ENCODE results near the gene MAML2.
"Not testable (repeated sequence)": the region's sequence is repeated elsewhere in the genome, so short reads cannot be mapped to it uniquely, and the experiment has no call there.

The MAML2 gene

GRCh38 chr11:96271352-96271751 is 71.6 kb downstream of the MAML2 start:
- DNase-seq (ENCODE audit: low read depth in 2 of 2) = not testable (repeated sequence)

DNA sequence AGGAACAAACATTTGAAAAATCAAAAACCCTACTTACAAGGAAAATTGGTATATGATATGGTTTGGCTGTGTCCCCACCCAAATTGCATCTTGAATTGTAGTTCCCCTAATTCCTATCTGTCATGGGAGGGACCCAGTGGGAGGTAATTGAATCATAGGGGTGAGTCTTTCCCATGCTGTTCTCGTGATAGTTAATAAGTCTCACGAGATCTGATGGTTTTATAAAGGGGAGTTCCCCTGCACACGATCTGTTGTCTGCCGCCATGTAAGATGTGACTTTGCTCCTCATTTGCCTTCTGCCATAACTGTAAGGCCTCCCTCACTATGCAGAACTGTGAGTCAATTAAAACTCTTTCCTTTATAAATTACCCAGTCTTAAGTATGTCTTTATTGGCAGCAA is 74.5 kb downstream of the MAML2 start:
- DNase-seq (ENCODE audit: low read depth in 2 of 2) = not testable (repeated sequence)

DNA sequence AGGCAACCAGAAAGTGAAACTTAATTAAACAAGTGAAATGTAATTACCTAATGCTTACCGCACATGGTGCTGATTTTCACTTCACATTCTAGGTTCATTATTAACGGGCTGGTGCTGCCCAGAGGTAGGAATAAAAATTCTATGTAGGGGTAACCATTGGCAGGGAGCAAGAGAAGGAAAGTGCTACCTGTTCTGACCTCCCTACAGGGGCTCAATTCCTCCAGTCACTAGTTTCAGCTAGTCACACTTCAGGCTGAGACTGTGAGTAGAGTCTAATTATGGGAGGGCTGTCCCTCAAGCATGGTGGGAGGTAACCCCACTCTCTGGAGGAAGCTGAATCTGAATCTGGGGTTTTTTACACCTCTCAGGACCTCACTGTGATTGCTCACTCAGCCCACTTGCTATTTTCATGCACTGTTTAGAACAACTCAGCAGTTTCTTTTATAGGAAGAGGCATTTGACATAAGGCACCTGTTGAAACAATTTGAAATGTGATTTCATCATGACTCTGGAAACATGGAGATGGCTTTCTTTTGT is 75.4 kb downstream of the MAML2 start:
- peak; percentile 34 to 36 for DNase-seq (ENCODE audit: low read depth in 2 of 2)

DNA sequence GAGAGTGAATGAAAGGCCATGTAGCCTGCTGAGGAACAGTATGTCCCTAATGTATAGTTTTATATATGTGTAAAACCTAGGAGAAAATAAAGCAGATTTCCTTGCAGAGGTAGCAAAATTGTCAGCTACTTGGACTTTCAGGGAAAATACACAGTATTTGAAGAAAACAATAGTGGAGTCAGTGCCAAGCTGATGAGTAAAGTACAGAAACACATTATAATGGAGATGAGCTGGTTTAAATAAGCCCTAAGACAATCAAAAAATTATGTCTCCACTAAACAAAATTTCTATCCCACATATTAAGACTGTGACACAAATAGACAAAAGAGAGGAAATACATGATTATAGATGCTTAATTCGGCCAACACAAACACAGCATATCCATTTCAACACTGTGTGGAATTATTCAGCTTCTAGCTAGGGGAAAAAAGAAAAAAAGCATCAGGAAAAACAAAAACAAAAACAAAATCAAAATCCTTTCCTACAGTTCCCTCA is 75.9 kb downstream of the MAML2 start:
- DNase-seq (ENCODE audit: low read depth in 2 of 2) = no peak

GRCh38 chr11:96265972-96266371 is 77.0 kb downstream of the MAML2 start:
- no peak for DNase-seq (ENCODE audit: low read depth in 2 of 2)

- no peak for DNase-seq (ENCODE audit: low read depth in 2 of 2)
Observed at GRCh38 chr11:96265220-96265737, 77.7 kb downstream of the MAML2 start.

GRCh38 chr11:96264364-96264763 is 78.6 kb downstream of the MAML2 start:
- DNase-seq (ENCODE audit: low read depth in 2 of 2) = no peak

DNA sequence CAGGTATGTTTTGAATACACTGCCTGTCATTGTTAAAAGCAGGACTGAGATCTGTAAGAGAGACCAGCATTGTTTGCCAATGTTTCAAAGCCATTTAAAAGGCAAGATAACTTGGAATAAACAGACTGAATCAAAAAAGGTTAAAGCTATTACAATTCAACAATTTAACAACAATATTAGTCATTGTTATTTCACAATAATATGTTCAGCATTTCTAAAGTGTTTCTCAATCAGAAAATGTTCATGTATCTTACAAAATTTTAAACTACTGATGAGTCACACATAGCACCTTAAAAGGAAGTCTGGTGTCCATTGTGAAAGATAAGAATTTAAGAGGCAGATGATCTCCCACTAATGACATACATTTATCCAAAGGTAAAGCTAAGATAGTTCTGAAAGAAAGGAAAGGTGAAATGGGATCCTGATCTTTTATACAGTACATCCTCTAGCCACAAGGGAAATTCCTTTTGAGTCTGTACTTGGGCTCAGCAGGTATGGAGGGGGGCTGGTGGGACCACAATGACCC is 79.7 kb downstream of the MAML2 start:
- DNase-seq (ENCODE audit: low read depth in 2 of 2) = no peak

- no peak for DNase-seq (ENCODE audit: low read depth in 2 of 2)
Observed at GRCh38 chr11:96260532-96260931, 82.5 kb downstream of the MAML2 start.

- no peak for DNase-seq (ENCODE audit: low read depth in 2 of 2)
Observed at GRCh38 chr11:96260067-96260511, 82.9 kb downstream of the MAML2 start.

DNA sequence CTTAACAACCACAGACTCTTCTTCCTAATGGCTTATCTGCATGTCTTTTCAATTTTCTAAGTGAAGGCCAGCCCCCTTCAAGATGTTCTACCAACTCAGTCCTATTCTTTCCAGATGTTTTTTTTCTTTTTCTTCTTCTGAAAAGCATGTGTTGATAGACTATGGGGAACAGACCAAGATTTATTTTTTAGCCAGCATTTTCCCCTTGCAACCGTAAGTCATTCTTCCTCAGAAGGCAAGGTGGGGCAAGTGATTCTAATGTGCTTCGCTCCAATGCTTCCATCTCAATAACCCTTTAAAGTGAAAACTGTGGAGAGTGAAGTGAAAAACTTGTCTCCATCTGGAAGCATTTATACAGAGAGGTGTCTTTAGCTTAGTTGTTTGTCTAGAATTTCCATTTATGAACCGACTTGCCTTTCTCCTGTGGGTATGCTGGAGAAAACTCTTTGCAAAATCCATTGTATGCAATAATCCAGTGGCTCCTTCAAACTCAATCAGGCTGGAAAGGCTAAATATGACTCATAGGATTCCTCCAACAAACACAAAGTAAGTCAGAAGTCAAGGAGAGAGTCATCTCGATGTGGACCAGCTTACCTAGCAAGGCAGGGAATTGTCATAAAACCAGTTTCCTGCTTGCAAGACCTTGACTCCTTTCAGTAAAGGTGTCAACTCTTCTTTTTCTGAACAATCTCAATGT is 83.7 kb downstream of the MAML2 start:
- no peak for DNase-seq (ENCODE audit: low read depth in 2 of 2)

- DNase-seq (ENCODE audit: low read depth in 2 of 2) = no peak
Observed at GRCh38 chr11:96257972-96258934, 84.7 kb downstream of the MAML2 start.

- DNase-seq (ENCODE audit: low read depth in 2 of 2) = no peak
Observed at GRCh38 chr11:96257036-96257435, 86.0 kb downstream of the MAML2 start.

- no peak for DNase-seq (ENCODE audit: low read depth in 2 of 2)
Observed at GRCh38 chr11:96256215-96257011, 86.6 kb downstream of the MAML2 start.

- no peak for DNase-seq (ENCODE audit: low read depth in 2 of 2)
Observed at GRCh38 chr11:96254854-96255253, 88.1 kb downstream of the MAML2 start.

- DNase-seq (ENCODE audit: low read depth in 2 of 2) = no peak
Observed at GRCh38 chr11:96254087-96254486, 88.9 kb downstream of the MAML2 start.

GRCh38 chr11:96246718-96247552 is 96.1 kb downstream of the MAML2 start:
- no peak for DNase-seq (ENCODE audit: low read depth in 2 of 2)

DNA sequence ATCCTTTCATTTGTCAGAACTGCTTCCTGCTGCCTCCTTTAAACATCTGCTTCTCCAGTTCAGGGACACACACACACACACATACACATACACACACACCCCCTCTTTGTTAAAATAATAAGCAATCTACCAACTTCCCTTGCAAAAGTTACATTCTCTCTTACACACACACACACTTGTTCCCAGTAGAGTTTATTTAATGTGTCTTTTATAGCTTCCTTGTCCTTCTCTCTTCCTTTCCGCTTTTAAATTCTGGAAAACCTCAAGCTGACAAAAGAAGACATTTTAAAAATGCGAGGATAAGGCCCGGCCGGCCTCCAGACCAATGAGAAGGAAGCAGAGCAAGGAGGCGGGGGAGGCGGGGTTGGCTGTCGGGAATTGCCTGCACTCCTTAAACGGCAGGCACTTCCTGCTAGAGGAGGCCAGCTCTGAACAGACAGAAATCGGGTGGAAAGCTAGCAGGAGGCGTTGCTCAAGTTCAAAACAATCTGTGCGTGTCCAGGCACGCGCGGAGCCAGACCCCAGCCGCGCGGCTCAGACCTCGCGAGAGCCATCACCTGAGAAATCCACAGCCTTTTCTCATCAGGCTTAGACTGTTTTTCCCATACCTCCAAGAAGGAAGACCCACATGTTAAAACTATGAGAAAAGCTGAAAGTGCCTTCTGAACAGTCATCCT is 99.9 kb downstream of the MAML2 start:
- peak; percentile 76 to 81 for DNase-seq (ENCODE audit: low read depth in 2 of 2)

- DNase-seq (ENCODE audit: low read depth in 2 of 2) = no peak
Observed at GRCh38 chr11:96242191-96242847, 100.7 kb downstream of the MAML2 start.
